Right forelimb (tissue), 1 donor: ENCODE measurements around the gene MYO1E.

Source experiments
- DNase-seq: peaks from one replicate; pipeline ENCODE4 v3.0.0-alpha.2; 2018

The MYO1E gene

GRCh38 chr15:59119625-59120024 lies 253.0 kb downstream of the MYO1E start:
- DNase-seq: no peak

GRCh38 chr15:59116771-59117170 lies 255.9 kb downstream of the MYO1E start:
- DNase-seq: no peak

GRCh38 chr15:59116141-59116540 lies 256.5 kb downstream of the MYO1E start:
- no peak for DNase-seq

DNA sequence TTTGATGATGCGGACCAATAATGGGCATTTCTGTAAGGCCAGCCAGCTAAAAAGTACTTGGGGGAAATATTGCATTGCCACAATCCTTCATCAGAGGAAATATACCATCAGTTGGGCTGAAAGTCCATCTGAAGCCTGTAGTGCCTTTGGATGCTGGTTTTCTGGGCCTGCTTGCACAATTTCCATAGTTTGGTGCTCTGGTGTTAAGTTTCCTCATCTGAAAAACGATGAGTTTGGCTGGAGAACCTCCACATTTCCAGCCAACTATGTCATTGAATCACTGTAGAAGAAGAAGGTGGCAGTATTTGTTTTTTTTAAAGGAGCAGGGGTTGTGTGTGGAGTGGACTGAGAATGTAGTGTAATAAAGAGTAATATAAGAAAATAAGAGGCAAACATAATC lies 257.6 kb downstream of the MYO1E start:
- no peak for DNase-seq

DNA sequence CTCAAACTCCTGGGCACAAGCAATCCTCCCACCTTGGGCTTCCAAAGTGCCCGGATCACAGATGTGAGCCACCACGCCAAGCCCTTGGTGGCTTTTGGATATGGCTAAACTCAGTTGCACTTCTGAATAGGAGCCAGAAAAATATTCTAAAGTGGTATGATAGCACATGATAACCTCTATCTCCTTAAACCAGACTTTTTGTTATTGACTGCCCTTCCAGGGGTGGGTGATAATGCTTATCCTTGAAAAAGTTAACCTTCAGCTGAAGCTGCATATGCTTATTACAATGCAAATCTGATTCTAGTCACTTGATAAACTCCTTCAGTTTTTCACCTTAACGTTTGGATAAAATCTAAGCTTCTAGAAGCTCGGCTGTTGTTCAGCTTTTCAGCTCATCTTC lies 261.4 kb downstream of the MYO1E start:
- DNase-seq: no peak

- DNase-seq: no peak
Measured at GRCh38 chr15:59105854-59106253, 266.8 kb downstream of the MYO1E start.

DNA sequence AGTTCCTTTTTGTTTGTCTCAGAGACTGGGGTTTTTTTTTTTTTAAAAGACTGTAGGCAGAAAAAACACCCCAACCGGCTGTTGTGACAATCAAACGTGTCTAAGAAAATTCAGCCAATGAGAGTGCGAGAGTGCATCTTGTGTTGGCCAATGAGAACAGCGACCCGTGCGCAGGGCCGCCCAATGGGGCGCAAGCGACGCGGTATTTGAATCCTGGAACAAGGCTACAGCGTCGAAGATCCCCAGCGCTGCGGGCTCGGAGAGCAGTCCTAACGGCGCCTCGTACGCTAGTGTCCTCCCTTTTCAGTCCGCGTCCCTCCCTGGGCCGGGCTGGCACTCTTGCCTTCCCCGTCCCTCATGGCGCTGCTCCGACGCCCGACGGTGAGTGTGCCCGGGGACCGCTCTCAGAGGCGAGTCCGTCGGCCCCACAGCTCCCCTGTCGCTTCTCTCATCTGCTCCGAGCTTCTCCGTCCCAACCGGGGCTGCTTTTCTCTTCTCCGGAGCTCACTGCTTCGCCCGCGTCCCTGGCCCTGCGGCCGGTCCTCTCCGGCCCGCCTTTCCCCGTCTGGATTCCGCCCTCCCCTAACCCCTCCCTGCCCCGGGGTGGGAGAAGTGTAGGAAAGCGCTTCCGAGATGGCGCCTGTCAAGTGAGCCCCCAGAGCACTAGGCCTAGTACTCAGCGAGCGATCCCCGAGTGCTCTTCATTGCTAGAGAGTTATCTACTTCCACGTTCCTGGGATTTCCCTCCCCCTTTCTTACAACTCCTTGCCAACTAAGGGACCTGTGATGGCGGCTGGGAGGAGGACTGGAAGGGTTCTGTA lies 267.5 kb downstream of the MYO1E start, which contains the start of gene CCNB2:
Gene CCNB2 (plus strand): TSS at position 235 of the 821 bp plus-strand sequence. CDS start 123 bp downstream, at position 358.
- peak; percentile 91 for DNase-seq

- DNase-seq: no peak
Measured at GRCh38 chr15:59104602-59104911, 268.1 kb downstream of the MYO1E start.

- DNase-seq: no peak
Measured at GRCh38 chr15:59099162-59099685, 273.4 kb downstream of the MYO1E start.

GRCh38 chr15:59096429-59096828 lies 276.2 kb downstream of the MYO1E start:
- no peak for DNase-seq

GRCh38 chr15:59094077-59094476 lies 278.6 kb downstream of the MYO1E start:
- no peak for DNase-seq

GRCh38 chr15:59087731-59088130 lies 284.9 kb downstream of the MYO1E start:
- DNase-seq: no peak
